CD4-positive, alpha-beta memory T cell (primary cell): Measurements from ENCODE around the gene SLC22A23. TPM values are rescaled to one million over a fixed set of nuclear protein-coding genes. Genes with fewer than 3 reads are reported as not detected.
A peak's percentile ranks its signal among the peaks of the same experiment; 100 is the strongest.

Source experiments
- CTCF ChIA-PET: fragments of 350-600 bp; sonication (Branson Sonifier 250); formaldehyde crosslinking; loops from one replicate; lab custom pipeline; 2021; ENCODE audit warnings: inconsistent platforms; ENCODE audit not compliant: partially characterized antibody; lab: Charles Lee
- POLR2A ChIA-PET: fragments of 350-600 bp; sonication (Branson Sonifier 250); formaldehyde crosslinking; loops from one replicate; lab custom pipeline; 2021; ENCODE audit not compliant: partially characterized antibody; lab: Charles Lee
- DNase-seq, 5 donors: peaks; one replicate each; pipeline versions ENCODE4 v3.0.0 to v3.0.0-alpha.2; 2020 to 2022; ENCODE audit warnings: mixed read lengths in 1 of 5
- H3K27ac ChIP-seq: one replicate; pipeline ENCODE4 v1.7.0; 2013; ENCODE audit warnings: low read depth, low read length
- H3K27me3 ChIP-seq: 2 replicates; pipeline ENCODE4 v1.7.0; 2013; ENCODE audit warnings: mild to moderate bottlenecking, low read length, moderate library complexity; ENCODE audit not compliant: insufficient read depth
- H3K36me3 ChIP-seq: 2 replicates; pipeline ENCODE4 v1.7.0; 2013; ENCODE audit warnings: mild to moderate bottlenecking, low read length, moderate library complexity; ENCODE audit not compliant: insufficient read depth
- H3K4me1 ChIP-seq: 2 replicates; pipeline ENCODE4 v1.7.0; 2013; ENCODE audit warnings: mild to moderate bottlenecking, low read length, moderate library complexity; ENCODE audit not compliant: insufficient read depth
- H3K4me3 ChIP-seq, 2 donors: one replicate each; pipeline ENCODE4 v1.7.0; 2013; ENCODE audit warnings: low read length in 2 of 2, mild to moderate bottlenecking in 1 of 2
- H3K9me3 ChIP-seq, 2 donors: one replicate each; pipeline ENCODE4 v1.7.0; 2013; ENCODE audit warnings: low read length in 2 of 2, control low read depth in 1 of 2; ENCODE audit not compliant: control insufficient read depth in 1 of 2
- H3K27ac Mint-ChIP-seq, 7 donors: one replicate each; pipeline ENCODE4 v1.8.0; 2020 to 2021; ENCODE audit warnings: mixed read lengths in 7 of 7, mild to moderate bottlenecking in 6 of 7, inconsistent platforms in 3 of 7, moderate library complexity in 3 of 7
- H3K27me3 Mint-ChIP-seq, 2 donors: one replicate each; pipeline ENCODE4 v1.8.0; 2020 to 2021; ENCODE audit warnings: mixed read lengths in 2 of 2
- H3K36me3 Mint-ChIP-seq, 2 donors: one replicate each; pipeline ENCODE4 v1.8.0; 2020 to 2021; ENCODE audit warnings: mixed read lengths in 2 of 2, inconsistent platforms in 1 of 2, mild to moderate bottlenecking in 1 of 2
- H3K4me1 Mint-ChIP-seq, 4 donors: one replicate each; pipeline ENCODE4 v1.8.0; 2020 to 2021; ENCODE audit warnings: mixed read lengths in 4 of 4, mild to moderate bottlenecking in 1 of 4
- H3K4me3 Mint-ChIP-seq, 8 donors: one replicate each; pipeline ENCODE4 v1.8.0; 2020 to 2021; ENCODE audit warnings: mixed read lengths in 8 of 8, mild to moderate bottlenecking in 7 of 8, moderate library complexity in 6 of 8, inconsistent platforms in 3 of 8
- H3K9me3 Mint-ChIP-seq, 8 donors: one replicate each; pipeline ENCODE4 v1.8.0; 2020 to 2021; ENCODE audit warnings: mixed read lengths in 8 of 8, mild to moderate bottlenecking in 5 of 8, inconsistent platforms in 3 of 8, moderate library complexity in 1 of 8
- intact Hi-C: fragments of 100-400 bp; cut with micrococcal nuclease; formaldehyde crosslinking; loops from one replicate; pipeline ENCODE4 v1.15.1; 2023
- polyA plus RNA-seq, 2 donors: library from polyadenylated mRNA; unstranded; fragments of 300-500 nt; fragmentation: Illumina TruSeq; gene quantifications; one replicate each; pipeline ENCODE4 v1.2.3, GENCODE V29; 2021
- total RNA-seq, 2 experiments: library from RNA; stranded (reverse); gene quantifications; one replicate each; pipeline ENCODE4 v1.2.3, GENCODE V29; 2021

SLC22A23 gene
- total and polyA plus RNA-seq, 4 experiments from 2014 or later, result 0.32 to 12.5 (median 5.7) TPM

DNA sequence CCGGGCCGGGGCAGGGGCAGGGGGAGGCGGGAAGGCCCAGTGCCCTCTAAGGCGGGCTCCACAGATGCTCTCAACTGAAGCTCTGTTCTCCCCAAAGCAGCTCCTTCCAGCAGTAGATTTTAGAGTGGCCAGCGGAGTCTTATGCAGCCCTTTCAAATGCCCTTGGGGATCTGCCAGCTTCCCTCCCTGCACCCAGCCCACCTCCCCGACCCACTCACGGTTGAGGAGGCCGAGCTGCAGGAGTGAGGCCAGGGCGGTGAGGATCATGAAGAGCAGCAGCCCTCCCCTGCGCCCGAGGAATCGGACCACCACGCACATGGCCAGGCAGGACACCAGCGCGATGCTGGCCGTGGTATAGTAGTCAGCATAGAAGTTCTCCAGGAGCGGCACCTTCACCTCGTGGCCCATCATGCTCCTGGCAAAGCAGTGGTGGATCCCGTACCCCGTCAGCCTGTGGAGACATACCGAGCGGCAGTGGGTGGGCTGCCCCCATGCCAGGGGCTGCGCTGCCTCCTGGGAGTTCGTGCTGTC lies 170.1 kb downstream of the SLC22A23 start:
- H3K4me1 ChIP-seq, result no peaks in the 10 kb centered on the region
- no peak overlapping the region for H3K27ac Mint-ChIP-seq
- DNase-seq, result no peak
- no peaks in the 10 kb centered on the region for H3K27me3 ChIP-seq
- H3K27me3 Mint-ChIP-seq, result no peaks in the 10 kb centered on the region
- ChIA-PET POLR2A (no interaction called here), CTCF (interaction anchor here (1.2 to 16.9 kb wide), 2 partner anchors 172 to 445 kb away, joined by 4 to 242 read pairs; no protein-coding TSS in a partner anchor)
- peaks cover 0 to 16% of the 10 kb centered on the region in 2 donors for H3K36me3 Mint-ChIP-seq
- no peak overlapping the region for H3K4me3 ChIP-seq
- peaks cover 6% of the 10 kb centered on the region for H3K36me3 ChIP-seq
- no peak overlapping the region for H3K27ac ChIP-seq
- intact Hi-C loops, result no loop called here
- H3K9me3 ChIP-seq, result no peaks in the 10 kb centered on the region
- no peaks in the 10 kb centered on the region for H3K9me3 Mint-ChIP-seq
- peaks cover 0 to 5% (median 3%) of the 10 kb centered on the region in 4 donors for H3K4me1 Mint-ChIP-seq
- no peak overlapping the region for H3K4me3 Mint-ChIP-seq

GRCh38 chr6:3285732-3286131 lies 171.1 kb downstream of the SLC22A23 start:
- H3K27me3 Mint-ChIP-seq, result no peaks in the 10 kb centered on the region
- POLR2A ChIA-PET, result no interaction called here
- H3K9me3 Mint-ChIP-seq, result no peaks in the 10 kb centered on the region
- DNase-seq, result no peak
- Histone ChIP-seq H3K27me3 (no peaks in the 10 kb centered on the region), H3K4me3 (no peak overlapping the region), H3K9me3 (no peaks in the 10 kb centered on the region), H3K36me3 (peaks cover 6% of the 10 kb centered on the region), H3K4me1 (no peaks in the 10 kb centered on the region), H3K27ac (no peak overlapping the region)
- peaks cover 0 to 5% (median 3%) of the 10 kb centered on the region in 4 donors for H3K4me1 Mint-ChIP-seq
- H3K36me3 Mint-ChIP-seq, result peaks cover 0 to 16% of the 10 kb centered on the region in 2 donors
- H3K27ac Mint-ChIP-seq, result no peak overlapping the region
- H3K4me3 Mint-ChIP-seq, result no peak overlapping the region
- CTCF ChIA-PET, result interaction anchor here (1.0 to 16.9 kb wide), 3 partner anchors 173 to 446 kb away, joined by 3 to 242 read pairs (median 4); no protein-coding TSS in a partner anchor
- intact Hi-C loops, result no loop called here

- Histone ChIP-seq H3K9me3 (no peaks in the 10 kb centered on the region), H3K4me1 (no peaks in the 10 kb centered on the region), H3K4me3 (no peak overlapping the region), H3K36me3 (peaks cover 6% of the 10 kb centered on the region), H3K27ac (no peak overlapping the region), H3K27me3 (no peaks in the 10 kb centered on the region)
- Mint-ChIP-seq H3K36me3 (peaks cover 0 to 16% of the 10 kb centered on the region in 2 donors), H3K27ac (no peak overlapping the region), H3K9me3 (no peaks in the 10 kb centered on the region), H3K4me1 (peaks cover 0 to 5% (median 3%) of the 10 kb centered on the region in 4 donors), H3K27me3 (no peaks in the 10 kb centered on the region), H3K4me3 (no peak overlapping the region)
- POLR2A ChIA-PET, result no interaction called here
- intact Hi-C loops, result no loop called here
- CTCF ChIA-PET, result interaction anchor here (1.0 to 16.9 kb wide), 3 partner anchors 174 to 446 kb away, joined by 3 to 242 read pairs (median 4); no protein-coding TSS in a partner anchor
- DNase-seq, result no peak
These were observed 171.7 kb downstream of the SLC22A23 start for GRCh38 chr6:3285049-3285639.

DNA sequence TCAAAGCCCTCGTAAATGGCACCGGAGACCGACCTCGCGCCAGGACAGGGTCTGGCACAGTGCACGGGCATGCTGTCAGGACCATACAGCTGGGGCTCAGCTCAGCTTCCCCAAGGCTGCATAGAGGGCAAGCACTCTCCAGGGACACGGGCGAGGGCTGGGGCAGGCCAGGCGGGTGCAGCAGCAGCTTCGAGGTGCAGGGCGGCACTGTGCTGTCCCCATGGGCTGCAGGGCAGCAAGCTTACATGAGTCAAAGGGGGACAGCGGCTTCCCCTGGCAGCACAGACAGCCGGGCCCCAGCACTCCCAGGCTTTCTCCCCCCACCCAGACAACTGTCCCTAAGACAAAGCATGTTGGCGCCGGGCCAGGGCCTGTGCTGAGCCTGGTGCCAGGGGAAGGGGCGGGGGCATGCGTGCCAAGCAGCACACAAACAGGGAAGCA lies 172.4 kb downstream of the SLC22A23 start:
- Mint-ChIP-seq H3K27me3 (no peaks in the 10 kb centered on the region), H3K4me1 (peaks cover 4 to 8% (median 6%) of the 10 kb centered on the region in 4 donors), H3K4me3 (no peak overlapping the region), H3K27ac (peak overlapping the region in 2 of 7 donors; percentile 30 to 47), H3K9me3 (no peaks in the 10 kb centered on the region), H3K36me3 (peaks cover 0 to 20% of the 10 kb centered on the region in 2 donors)
- POLR2A ChIA-PET, result no interaction called here
- no peak for DNase-seq
- CTCF ChIA-PET, result interaction anchor here (16.9 kb wide), 1 partner anchor 447 kb away, joined by 242 read pairs; no protein-coding TSS in a partner anchor
- H3K27ac ChIP-seq, result no peak overlapping the region
- no peaks in the 10 kb centered on the region for H3K27me3 ChIP-seq
- intact Hi-C loops, result no loop called here
- no peak overlapping the region for H3K4me3 ChIP-seq
- H3K4me1 ChIP-seq, result peaks cover 3% of the 10 kb centered on the region
- no peaks in the 10 kb centered on the region for H3K9me3 ChIP-seq
- H3K36me3 ChIP-seq, result peaks cover 6% of the 10 kb centered on the region

DNA sequence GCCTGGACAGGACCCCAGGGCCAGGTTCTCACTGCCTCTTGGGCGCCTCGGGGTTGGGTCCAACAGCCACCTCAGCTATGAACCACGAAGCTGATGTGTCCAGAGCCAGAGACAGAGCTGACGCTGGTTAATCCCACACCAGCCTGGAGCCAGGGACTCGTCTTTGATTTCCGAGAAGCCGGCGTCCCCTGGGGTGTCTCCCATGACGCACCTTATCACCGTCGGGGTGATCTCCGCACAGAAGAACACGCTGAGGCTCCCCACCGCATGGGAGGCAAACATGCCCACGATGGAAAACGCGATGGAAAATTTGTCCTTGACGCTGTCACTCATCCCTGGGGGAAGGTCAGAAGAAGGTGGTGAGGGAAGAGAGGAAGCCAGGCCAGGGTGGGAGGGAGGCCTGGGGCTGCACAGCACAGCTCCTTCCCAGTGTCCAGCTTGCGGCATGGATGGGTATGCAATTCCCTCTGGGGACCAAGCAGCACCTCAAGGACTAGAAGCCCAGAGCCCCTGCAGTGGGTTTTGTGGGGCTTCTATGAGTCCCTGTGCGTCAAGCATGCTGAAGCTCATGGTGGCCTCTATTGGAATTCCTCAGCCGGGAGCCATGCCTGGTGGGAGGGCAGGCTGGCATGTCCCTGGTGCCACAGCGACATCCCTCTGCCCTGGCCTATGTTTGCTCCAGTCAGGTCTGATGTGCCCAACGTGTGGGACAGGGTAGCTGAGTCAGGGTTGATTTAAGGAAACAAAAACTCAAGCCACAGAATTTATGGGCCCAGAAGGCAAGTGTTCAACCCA lies 173.0 kb downstream of the SLC22A23 start:
- no peak for DNase-seq
- peaks cover 4 to 10% (median 6%) of the 10 kb centered on the region in 4 donors for H3K4me1 Mint-ChIP-seq
- Histone ChIP-seq H3K27me3 (no peaks in the 10 kb centered on the region), H3K4me1 (peaks cover 3% of the 10 kb centered on the region), H3K36me3 (peaks cover 6% of the 10 kb centered on the region), H3K9me3 (no peaks in the 10 kb centered on the region), H3K27ac (no peak overlapping the region), H3K4me3 (no peak overlapping the region)
- H3K27ac Mint-ChIP-seq, result peak overlapping the region in 2 of 7 donors; percentile 30 to 68
- ChIA-PET CTCF (interaction anchor here (1.6 to 16.9 kb wide), 2 partner anchors 11 to 447 kb away, joined by 5 to 242 read pairs; no protein-coding TSS in a partner anchor), POLR2A (no interaction called here)
- H3K9me3 Mint-ChIP-seq, result no peaks in the 10 kb centered on the region
- intact Hi-C loops, result no loop called here
- H3K36me3 Mint-ChIP-seq, result peaks cover 0 to 21% of the 10 kb centered on the region in 2 donors
- no peak overlapping the region for H3K4me3 Mint-ChIP-seq
- no peaks in the 10 kb centered on the region for H3K27me3 Mint-ChIP-seq

- ChIA-PET CTCF (interaction anchor here (1.6 to 16.9 kb wide), 2 partner anchors 10 to 448 kb away, joined by 5 to 242 read pairs; no protein-coding TSS in a partner anchor), POLR2A (no interaction called here)
- no peaks in the 10 kb centered on the region for H3K9me3 ChIP-seq
- peaks cover 0 to 21% of the 10 kb centered on the region in 2 donors for H3K36me3 Mint-ChIP-seq
- no peak for DNase-seq
- H3K27ac Mint-ChIP-seq, result no peak overlapping the region
- H3K9me3 Mint-ChIP-seq, result no peaks in the 10 kb centered on the region
- H3K4me1 ChIP-seq, result peaks cover 3% of the 10 kb centered on the region
- no peak overlapping the region for H3K27ac ChIP-seq
- no peak overlapping the region for H3K4me3 Mint-ChIP-seq
- H3K4me3 ChIP-seq, result no peak overlapping the region
- no peaks in the 10 kb centered on the region for H3K27me3 ChIP-seq
- H3K27me3 Mint-ChIP-seq, result no peaks in the 10 kb centered on the region
- peaks cover 4 to 10% (median 6%) of the 10 kb centered on the region in 4 donors for H3K4me1 Mint-ChIP-seq
- H3K36me3 ChIP-seq, result peaks cover 6% of the 10 kb centered on the region
- intact Hi-C loops, result no loop called here
These were observed 173.6 kb downstream of the SLC22A23 start for GRCh38 chr6:3283241-3283640.
